Psoas muscle (tissue), 8 donors: Measurements from ENCODE around the gene KIRREL3. TPM values are rescaled to one million over a fixed set of nuclear protein-coding genes. Genes with fewer than 3 reads are reported as not detected.

Experiments used
- ATAC-seq, 4 donors: fragments of 200-7000 bp; cut with Tn5 transposase; one replicate each; pipeline ENCODE4 v1.9.1; 2020; ENCODE audit warnings: moderate library complexity in 3 of 4, mild to moderate bottlenecking in 2 of 4
- DNase-seq, 2 donors: peaks; one replicate each; pipeline ENCODE4 v3.0.0-alpha.2; 2020
- H3K27ac ChIP-seq: fragments of 200-600 bp; one replicate; pipeline ENCODE4 v1.8.0; 2022
- H3K27me3 ChIP-seq, 3 donors: fragments of 200-600 bp in 1 of 3; one replicate each; pipeline versions ENCODE4 v1.6.1 to v1.8.0; 2013 to 2022; ENCODE audit warnings: low read length in 2 of 3, mild to moderate bottlenecking in 2 of 3, moderate library complexity in 1 of 3; ENCODE audit not compliant: insufficient read depth in 3 of 3
- H3K36me3 ChIP-seq, 2 donors: fragments of 200-600 bp in 1 of 2; one replicate each; pipeline versions ENCODE4 v1.6.1 to v1.8.0; 2013 to 2022; ENCODE audit warnings: low read depth in 1 of 2, mild to moderate bottlenecking in 1 of 2, moderate library complexity in 1 of 2; ENCODE audit not compliant: insufficient read depth in 1 of 2
- H3K4me1 ChIP-seq: fragments of 200-600 bp; one replicate; pipeline ENCODE4 v1.8.0; 2022
- H3K4me3 ChIP-seq: fragments of 200-600 bp; one replicate; pipeline ENCODE4 v1.8.0; 2022; ENCODE audit warnings: mild to moderate bottlenecking
- H3K9me3 ChIP-seq: fragments of 200-600 bp; one replicate; pipeline ENCODE4 v1.8.0; 2022
- CTCF ChIP-seq: fragments of 200-600 bp; IDR thresholded peaks from one replicate; pipeline ENCODE4 v1.8.0; 2022; ENCODE audit warnings: antibody characterized with exemption
- WGBS, 3 donors: extraction: QIAGEN DNeasy Blood & Tissue Kit; methylation state at CpG; one replicate each; pipeline versions ENCODE4 v1.1.6 to v1.1.7; 2013; 5-methylcytosine and 5-hydroxymethylcytosine counted together
- intact Hi-C, 2 donors: fragments of 100-400 bp; cut with DNase I; formaldehyde crosslinking; loops; one replicate each; pipeline versions ENCODE4 v1.11.0 to v1.14.2; 2022
- polyA plus RNA-seq, 3 donors: library from polyadenylated mRNA; stranded (reverse); fragments of 200-250 nt; gene quantifications; one replicate each; pipeline ENCODE4 v1.2.3, GENCODE V29; 2013
- total RNA-seq, 4 donors: library from RNA; stranded (reverse); fragmentation: NEBNext Ultra II Directional in 2 of 4; extraction: Animal tissue kit (Norgen Biotek cat#: 25700) in 2 of 4; gene quantifications; one replicate each; pipeline versions ENCODE4 v1.2.1 to v1.2.4, GENCODE V29; 2021 to 2023
- donor health status: healthy with polysubstance abuse.
- donor health status: DM: no; HTN: no; CAD: no; lungs with moderate emphysema.
- donor health status: Bipolar disorder and iron deficiency.
- donor health status: healthy.
- donor health status: DM: yes; HTN: yes; CAD: no.
- donor health status: DM: no; HTN: no; CAD: no.
- donor health status: DM: no; HTN: no; CAD: no.
- donor health status: DM: yes; HTN: yes; CAD: no.

The KIRREL3 gene
- total and polyA plus RNA-seq, 7 donors = 0.04 TPM; not detected in 6

DNA sequence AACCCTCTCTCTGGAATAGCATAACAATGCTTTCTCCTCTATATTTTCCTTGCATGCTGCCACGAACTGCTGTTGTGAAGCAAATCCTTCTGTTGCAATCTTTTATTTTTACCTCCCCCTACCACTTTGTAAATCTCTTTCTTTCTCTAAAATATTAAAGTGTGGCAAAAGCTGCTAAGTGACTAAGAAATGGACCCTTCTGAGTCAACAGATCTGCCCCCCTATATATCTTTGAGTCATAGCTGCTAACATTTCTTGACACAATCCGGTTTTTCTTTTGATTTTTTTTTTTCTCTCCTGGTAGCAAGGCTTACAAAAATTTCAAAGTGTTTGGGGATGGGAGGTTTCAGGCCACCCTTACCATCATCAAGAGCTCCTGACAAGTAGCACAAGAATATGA, 39.0 kb upstream of the KIRREL3 start:
- ATAC-seq (no peak), DNase-seq (no peak)
- intact Hi-C loops = no loop called here
- H3K36me3 ChIP-seq = no peaks in the 10 kb centered on the region
- H3K4me3 ChIP-seq = no peak overlapping the region
- 42 to 55% (median 45%) methylated on average over 2 of the region's 2 CpGs for WGBS, 3 donors
- H3K9me3 ChIP-seq = no peaks in the 10 kb centered on the region
- H3K4me1 ChIP-seq = no peaks in the 10 kb centered on the region
- no peak for TF ChIP-seq CTCF
- peaks cover 0 to 2% (median 0%) of the 10 kb centered on the region in 3 donors for H3K27me3 ChIP-seq
- H3K27ac ChIP-seq = no peak overlapping the region

GRCh38 chr11:127037596-127037995, 37.0 kb upstream of the KIRREL3 start:
- Histone ChIP-seq H3K36me3 (no peaks in the 10 kb centered on the region), H3K27me3 (peaks cover 0 to 6% (median 0%) of the 10 kb centered on the region in 3 donors), H3K27ac (no peak overlapping the region), H3K9me3 (no peaks in the 10 kb centered on the region), H3K4me3 (no peak overlapping the region), H3K4me1 (no peaks in the 10 kb centered on the region)
- WGBS, 3 donors = 38 to 46% (median 44%) methylated on average over 4 of the region's 4 CpGs
- TF ChIP-seq CTCF = no peak
- ATAC-seq = no peak
- intact Hi-C loops = no loop called here
- no peak for DNase-seq

GRCh38 chr11:127037001-127037400, 36.4 kb upstream of the KIRREL3 start:
- DNase-seq (no peak), ATAC-seq (no peak)
- H3K36me3 ChIP-seq = no peaks in the 10 kb centered on the region
- TF ChIP-seq CTCF = no peak
- H3K27ac ChIP-seq = no peak overlapping the region
- WGBS, 3 donors = 36 to 65% (median 53%) methylated on average over 1 of the region's 1 CpG
- peaks cover 0 to 6% (median 0%) of the 10 kb centered on the region in 3 donors for H3K27me3 ChIP-seq
- H3K9me3 ChIP-seq = no peaks in the 10 kb centered on the region
- H3K4me1 ChIP-seq = no peaks in the 10 kb centered on the region
- intact Hi-C loops = no loop called here
- H3K4me3 ChIP-seq = no peak overlapping the region

DNA sequence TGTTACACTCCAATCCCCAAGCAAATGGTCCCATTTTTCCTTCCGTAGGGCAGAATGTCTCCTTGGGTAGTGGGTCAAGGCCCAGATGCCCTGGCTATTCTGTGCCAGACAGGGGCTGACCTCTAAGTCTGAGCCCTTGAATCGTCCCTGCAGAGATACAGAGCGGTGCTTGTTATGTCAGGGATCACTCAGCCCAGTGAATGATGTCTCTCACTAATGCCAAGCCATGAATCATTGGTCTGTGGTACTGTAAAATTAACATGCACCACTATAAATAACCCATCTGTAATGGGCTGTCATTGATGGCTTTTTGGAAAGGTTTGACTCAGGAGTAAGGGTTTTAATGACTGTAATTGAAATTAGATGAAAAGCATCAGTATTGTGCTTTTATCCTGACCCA, 35.3 kb upstream of the KIRREL3 start:
- no peak for TF ChIP-seq CTCF
- H3K27ac ChIP-seq = no peak overlapping the region
- H3K4me3 ChIP-seq = no peak overlapping the region
- whole genome bisulfite sequencing, 3 donors = 79 to 81% (median 81%) methylated on average over 3 of the region's 3 CpGs
- H3K9me3 ChIP-seq = no peaks in the 10 kb centered on the region
- intact Hi-C loops = no loop called here
- no peaks in the 10 kb centered on the region for H3K36me3 ChIP-seq
- H3K27me3 ChIP-seq = peaks cover 0 to 6% (median 0%) of the 10 kb centered on the region in 3 donors
- no peaks in the 10 kb centered on the region for H3K4me1 ChIP-seq
- ATAC-seq (no peak), DNase-seq (no peak)

GRCh38 chr11:127034973-127035372, 34.4 kb upstream of the KIRREL3 start:
- Histone ChIP-seq H3K27ac (no peak overlapping the region), H3K27me3 (peaks cover 0 to 7% (median 0%) of the 10 kb centered on the region in 3 donors), H3K4me3 (no peak overlapping the region), H3K9me3 (no peaks in the 10 kb centered on the region), H3K4me1 (no peaks in the 10 kb centered on the region), H3K36me3 (no peaks in the 10 kb centered on the region)
- intact Hi-C loops = no loop called here
- TF ChIP-seq CTCF = no peak
- ATAC-seq = no peak
- no peak for DNase-seq
